Measurements from ENCODE around the gene SLC25A40. TPM values are rescaled to one million over a fixed set of nuclear protein-coding genes. Genes with fewer than 3 reads are reported as not detected.

SLC25A40 gene
- total RNA-seq, 3 donors from 2014 or later (not counting 1 experiment from before 2014, with no cell fraction given), result 17.4 to 26.0 (median 22.6) TPM

DNA sequence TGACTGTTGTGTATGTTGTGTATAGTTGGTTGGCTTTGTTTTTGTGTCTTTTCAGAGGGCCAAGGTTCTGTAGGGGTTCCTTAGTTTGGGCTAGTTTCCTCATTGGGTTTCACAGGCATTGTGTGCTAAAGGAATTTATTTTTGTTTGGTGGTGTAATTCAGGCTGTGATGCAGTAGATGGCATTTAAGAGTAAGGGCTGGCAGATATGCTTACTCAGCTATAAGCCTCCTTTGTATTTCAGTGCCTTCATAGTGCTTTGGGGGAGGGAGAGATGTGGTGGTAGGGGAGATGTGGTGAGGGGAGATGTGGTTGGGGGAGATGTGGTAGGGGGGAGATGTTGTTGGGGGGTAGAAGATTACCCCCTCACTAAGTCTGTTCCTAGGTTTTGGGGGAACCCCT lies 91.7 kb downstream of the SLC25A40 start:
- peaks cover 7% of the 10 kb centered on the region for H3K36me3 Mint-ChIP-seq
- no peaks in the 10 kb centered on the region for H3K9me3 ChIP-seq (ENCODE audit: control insufficient read depth, insufficient read depth, low read length)
- intact Hi-C loops (cut with micrococcal nuclease), result no loop called here
- H3K9me3 Mint-ChIP-seq, result no peaks in the 10 kb centered on the region
- DNase-seq (no peak), ATAC-seq (no peak)
- H3K4me1 Mint-ChIP-seq, result no peaks in the 10 kb centered on the region
- no peaks in the 10 kb centered on the region for H3K4me1 ChIP-seq (ENCODE audit: control insufficient read depth, insufficient read depth, low read length)
- no peak overlapping the region for H3K4me3 Mint-ChIP-seq
- no peak for TF ChIP-seq CTCF (IDR thresholded peaks at IDR 0.05)
- H3K27me3 ChIP-seq (ENCODE audit: control insufficient read depth, insufficient read depth, low read length), result peaks cover 2% of the 10 kb centered on the region
- H3K27ac ChIP-seq (ENCODE audit: low read length), result no peak overlapping the region
- peaks cover 3 to 25% of the 10 kb centered on the region in 2 donors for H3K27me3 Mint-ChIP-seq (ENCODE audit: low read depth in 2 of 2)
- H3K36me3 ChIP-seq (ENCODE audit: control insufficient read depth, insufficient read depth, low read length), result no peaks in the 10 kb centered on the region
- no peak overlapping the region for H3K27ac Mint-ChIP-seq
- no peak overlapping the region for H3K4me3 ChIP-seq (ENCODE audit: low read length)

Other genes starting within 250 kb of the SLC25A40 start
- 1 to 10 TPM in 2 of 3 donors, under 1 TPM in 1; 0.29 to 1.7 (median 1.1) TPM for gene RUNDC3B, start 248.0 kb downstream of the SLC25A40 start, total RNA-seq
- gene DBF4, start 133 bp upstream of the SLC25A40 start, total RNA-seq, result 10 to 100 TPM; 51.7 to 61.2 (median 54.0) TPM
- 1 to 10 TPM; 3.0 to 5.4 (median 3.7) TPM for gene ADAM22, start 57.9 kb upstream of the SLC25A40 start, total RNA-seq